HepG2 (cell line): Measurements from ENCODE around the gene UBE2E1. TPM values are rescaled to one million over a fixed set of nuclear protein-coding genes. Genes with fewer than 3 reads are reported as not detected.

Source experiments
- BCL3 ChIP-seq: sonication (generic); formaldehyde crosslinking; IDR thresholded peaks from 2 replicates; pipeline ENCODE4 v1.5.1; 2020; ENCODE audit warnings: mild to moderate bottlenecking, missing genetic modification reagents, moderate library complexity
- CEBPG ChIP-seq: IDR thresholded peaks from 2 replicates; pipeline ENCODE4 v1.6.1; 2016
- DBP ChIP-seq: sonication (generic); formaldehyde crosslinking; IDR thresholded peaks from 2 replicates; pipeline ENCODE4 v1.4.0; 2020; ENCODE audit warnings: missing genetic modification reagents; ENCODE audit errors: not compliant biosample characterization
- ELF3 ChIP-seq: IDR thresholded peaks from 2 replicates; pipeline ENCODE4 v1.6.1; 2016; ENCODE audit warnings: missing genetic modification reagents, missing compliant biosample characterization
- EZH2 ChIP-seq: conservative IDR thresholded peaks from 2 replicates; pipeline ENCODE4 v1.6.1; 2012; ENCODE audit warnings: mild to moderate bottlenecking, low read depth, low read length, moderate library complexity
- GTF3A ChIP-seq: sonication (generic); formaldehyde crosslinking; conservative IDR thresholded peaks from 2 replicates; pipeline ENCODE4 v1.4.0; 2020; ENCODE audit warnings: mild to moderate bottlenecking, missing genetic modification reagents
- IRX3 ChIP-seq: sonication (generic); formaldehyde crosslinking; IDR thresholded peaks from 2 replicates; pipeline ENCODE4 v1.8.1; 2023; ENCODE audit warnings: mild to moderate bottlenecking, low read depth, missing genetic modification reagents, borderline replicate concordance
- KMT2A ChIP-seq: sonication (generic); formaldehyde crosslinking; IDR thresholded peaks from 2 replicates; pipeline ENCODE4 v1.4.0; 2020; ENCODE audit warnings: missing genetic modification reagents
- MATR3 ChIP-seq: sonication (generic); formaldehyde crosslinking; IDR thresholded peaks from 2 replicates; pipeline ENCODE4 v1.4.0; 2020; ENCODE audit warnings: missing genetic modification reagents
- NAIF1 ChIP-seq: sonication (generic); formaldehyde crosslinking; IDR thresholded peaks from 2 replicates; pipeline ENCODE4 v1.5.0; 2020; ENCODE audit warnings: mild to moderate bottlenecking, missing genetic modification reagents, borderline replicate concordance
- POLR2AphosphoS5 ChIP-seq: IDR thresholded peaks from 2 replicates; pipeline ENCODE4 v1.6.1; 2012; ENCODE audit warnings: low read depth, low read length
- PPARG ChIP-seq: conservative IDR thresholded peaks from 2 replicates; pipeline ENCODE4 v1.6.1; 2016; ENCODE audit warnings: missing biosample characterization, missing genetic modification reagents
- SALL1 ChIP-seq: sonication (generic); formaldehyde crosslinking; IDR thresholded peaks from 2 replicates; pipeline ENCODE4 v1.8.0; 2022; ENCODE audit warnings: mild to moderate bottlenecking, missing genetic modification reagents
- SETDB1 ChIP-seq: sonication (generic); formaldehyde crosslinking; IDR thresholded peaks from 2 replicates; pipeline ENCODE4 v1.5.1; 2020; ENCODE audit warnings: missing genetic modification reagents, mild to moderate bottlenecking, borderline replicate concordance
- STAT6 ChIP-seq: sonication (generic); formaldehyde crosslinking; IDR thresholded peaks from 2 replicates; pipeline ENCODE4 v1.4.0; 2020; ENCODE audit warnings: missing genetic modification reagents, mild to moderate bottlenecking, borderline replicate concordance
- THRA ChIP-seq: sonication (generic); formaldehyde crosslinking; IDR thresholded peaks from 2 replicates; pipeline ENCODE4 v1.4.0; 2020; ENCODE audit warnings: missing genetic modification reagents, borderline replicate concordance
- XRCC5 ChIP-seq: fragments of 200-400 bp; formaldehyde crosslinking; optimal IDR thresholded peaks from 2 replicates; pipeline ENCODE3; 2017; ENCODE audit warnings: mild to moderate bottlenecking, low read length
- ZBTB3 ChIP-seq: sonication (generic); formaldehyde crosslinking; IDR thresholded peaks from 2 replicates; pipeline ENCODE4 v1.4.0; 2020; ENCODE audit warnings: low read depth, mild to moderate bottlenecking, moderate library complexity, missing genetic modification reagents, borderline replicate concordance
- ZFP41 ChIP-seq: sonication (generic); formaldehyde crosslinking; IDR thresholded peaks from 2 replicates; pipeline ENCODE4 v1.4.0; 2020; ENCODE audit warnings: mild to moderate bottlenecking, missing genetic modification reagents, borderline replicate concordance
- ZNF337 ChIP-seq: sonication (generic); formaldehyde crosslinking; IDR thresholded peaks from 2 replicates; pipeline ENCODE4 v1.5.1; 2020; ENCODE audit warnings: missing genetic modification reagents, low read depth, mild to moderate bottlenecking, borderline replicate concordance
- ZNF350 ChIP-seq: sonication (generic); formaldehyde crosslinking; IDR thresholded peaks from 2 replicates; pipeline ENCODE4 v1.4.0; 2020; ENCODE audit warnings: mild to moderate bottlenecking, low read depth, missing genetic modification reagents, borderline replicate concordance
- ZNF564 ChIP-seq: sonication (generic); formaldehyde crosslinking; IDR thresholded peaks from 2 replicates; pipeline ENCODE4 v1.8.1; 2023; ENCODE audit warnings: mild to moderate bottlenecking, missing genetic modification reagents
- ZNF607 ChIP-seq: sonication (generic); formaldehyde crosslinking; IDR thresholded peaks from 2 replicates; pipeline ENCODE4 v1.5.1; 2020; ENCODE audit warnings: missing genetic modification reagents, mild to moderate bottlenecking, borderline replicate concordance
- ZNF614 ChIP-seq: IDR thresholded peaks from 2 replicates; pipeline ENCODE4 v1.6.1; 2018; ENCODE audit warnings: missing biosample characterization, missing genetic modification reagents, inconsistent platforms, borderline replicate concordance
- ZNF713 ChIP-seq: sonication (generic); formaldehyde crosslinking; IDR thresholded peaks from 2 replicates; pipeline ENCODE4 v1.4.0; 2020; ENCODE audit warnings: mild to moderate bottlenecking, missing genetic modification reagents
- polyA plus RNA-seq, 8 experiments: library from polyadenylated mRNA; depleted of rRNA in 3 of 8; stranded (reverse) in 7 of 8; unstranded in 1 of 8; fragments of >200 nt; fragmentation: Illumina TruSeq in 4 of 8; extraction: Trizol in 4 of 8; gene quantifications; 2 replicates each; pipeline versions ENCODE4 v1.2.1 to v1.2.3, GENCODE V29; 2011 to 2016; ENCODE audit warnings: low read depth in 4 of 8, missing spikeins in 1 of 8, mixed read lengths in 1 of 8; ENCODE audit not compliant: insufficient read depth in 1 of 8
- total RNA-seq, 5 experiments: library from RNA; depleted of rRNA; stranded (reverse); fragments of >200 nt; fragmentation: Illumina TruSeq; extraction: Trizol; gene quantifications; 2 replicates each; pipeline ENCODE4 v1.2.3, GENCODE V29; 2016; ENCODE audit warnings: low read depth in 1 of 5

Gene UBE2E1
- total and polyA plus RNA-seq, 2 of the 13 experiments (the other 11 are each of a cell fraction or from before 2014, with no cell fraction given) = 55.4 to 61.8 TPM

- TF ChIP-seq MATR3 (CRISPR knock-in tag) (no peak), SALL1 (no peak), ZNF564 (CRISPR knock-in tag) (no peak), IRX3 (CRISPR knock-in tag) (no peak), DBP (no peak), ZNF713 (no peak), ZNF337 (CRISPR knock-in tag) (no peak; the same call in 1 of the 2 replicates), SETDB1 (CRISPR knock-in tag) (no peak), THRA (CRISPR knock-in tag) (no peak), POLR2AphosphoS5 (no peak), GTF3A (no peak), CEBPG (CRISPR knock-in tag) (no peak), PPARG (CRISPR knock-in tag) (no peak), ZNF607 (no peak), EZH2 (no peak), ZNF614 (CRISPR knock-in tag) (no peak), NAIF1 (CRISPR knock-in tag) (no peak), STAT6 (CRISPR knock-in tag) (no peak), KMT2A (CRISPR knock-in tag) (no peak), ZBTB3 (no peak), ZNF350 (no peak), ELF3 (CRISPR knock-in tag) (no peak), XRCC5 (no peak), BCL3 (CRISPR knock-in tag) (peak; percentile 83; the same call in 1 of the 2 replicates), ZFP41 (CRISPR knock-in tag) (no peak)
Measured at GRCh38 chr3:23916152-23916885, 110.6 kb downstream of the UBE2E1 start (continued).
